Body of pancreas (tissue), 4 donors: ENCODE measurements around the gene ZNF808.
"Not testable (repeated sequence)": the region's sequence is repeated elsewhere in the genome, so short reads cannot be mapped to it uniquely, and the experiment has no call there.

Experiments used
- CTCF ChIP-seq, 7 experiments: fragments of 450-650 bp in 4 of 7; fragments of 200-600 bp in 3 of 7; sonication (generic) in 3 of 7; IDR thresholded peaks; one replicate each; pipeline ENCODE4 v1.5.1; 2016 to 2019; ENCODE audit warnings: antibody characterized with exemption in 7 of 7
- POLR2A ChIP-seq, 3 donors: fragments of 450-650 bp; IDR thresholded peaks; one replicate each; pipeline ENCODE4 v1.6.1; 2016; ENCODE audit warnings: antibody characterized with exemption in 3 of 3, mild to moderate bottlenecking in 2 of 3

GRCh38 chr19:52601974-52602366, 74.5 kb downstream of the ZNF808 start:
- not testable (repeated sequence) for TF ChIP-seq CTCF, POLR2A (IDR thresholded peaks at IDR 0.05)
